GM21717 (cell line): ENCODE data around the gene GPR27.

Experiments
- ATAC-seq: cut with Tn5 transposase; IDR thresholded peaks from one replicate; pipeline ENCODE4 v1.9.1; 2021; ENCODE audit warnings: mild to moderate bottlenecking, moderate library complexity; ENCODE audit not compliant: unreplicated experiment

The GPR27 gene

GRCh38 chr3:71784201-71784913 is 30.7 kb downstream of the GPR27 start:
- no peak for ATAC-seq

- no peak for ATAC-seq
Observed at GRCh38 chr3:71784914-71785531, 31.4 kb downstream of the GPR27 start, which contains the start of gene PROK2. Gene PROK2 (minus strand): TSS chr3:71785148. CDS start chr3:71785052, 96 bp downstream.

- ATAC-seq = no peak
Observed at GRCh38 chr3:71785532-71786216, 32.0 kb downstream of the GPR27 start.

GRCh38 chr3:71786217-71786549 is 32.5 kb downstream of the GPR27 start:
- no peak for ATAC-seq

DNA sequence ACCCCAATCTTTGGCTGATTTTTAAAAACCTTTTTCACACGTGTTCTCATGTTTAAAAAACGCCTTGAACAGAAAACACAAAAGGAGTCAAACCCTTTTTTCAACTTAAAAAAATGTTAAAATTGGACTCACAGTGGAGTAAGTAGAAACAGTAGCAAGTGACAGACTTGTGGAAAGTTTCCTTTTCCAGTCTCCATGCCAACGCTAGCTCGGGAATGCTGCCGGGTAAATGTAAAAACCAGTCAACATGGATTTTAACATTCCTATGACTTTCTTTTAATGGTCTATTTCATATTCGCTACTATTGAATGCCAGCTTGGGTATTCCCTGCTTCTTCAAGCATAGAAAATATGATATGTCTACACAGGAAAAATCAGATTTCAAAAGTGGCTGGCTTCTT is 32.9 kb downstream of the GPR27 start:
- ATAC-seq = no peak

DNA sequence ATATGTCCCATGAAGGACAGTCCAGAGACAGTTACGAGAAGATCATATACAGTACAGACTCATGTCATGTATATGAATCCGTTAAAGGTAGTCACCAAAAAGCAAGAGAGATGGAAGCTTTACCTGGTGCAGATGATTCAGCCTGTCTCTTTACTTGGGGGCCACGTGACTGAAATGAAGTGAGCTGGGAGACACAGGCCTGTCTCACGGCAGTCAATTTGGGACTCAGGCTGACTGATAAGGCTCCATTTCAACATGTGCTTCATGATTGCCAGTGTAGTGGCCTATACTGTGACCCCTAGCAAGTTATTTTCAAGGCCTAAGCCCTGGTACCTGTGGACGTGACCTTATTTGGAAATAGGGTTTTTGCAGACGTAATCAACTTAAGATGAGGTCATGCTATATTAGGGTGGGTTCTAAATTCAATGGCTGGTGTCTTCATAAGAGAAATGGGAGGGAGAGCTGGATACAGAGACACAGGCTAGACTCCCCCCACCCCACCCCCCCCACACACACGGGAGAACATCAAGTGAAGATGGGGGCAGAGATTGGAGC is 34.3 kb downstream of the GPR27 start:
- no peak for ATAC-seq

GRCh38 chr3:71789922-71790321 is 36.3 kb downstream of the GPR27 start:
- ATAC-seq = no peak

GRCh38 chr3:71791634-71792033 is 38.0 kb downstream of the GPR27 start:
- ATAC-seq = no peak

GRCh38 chr3:71796290-71796689 is 42.6 kb downstream of the GPR27 start:
- no peak for ATAC-seq

DNA sequence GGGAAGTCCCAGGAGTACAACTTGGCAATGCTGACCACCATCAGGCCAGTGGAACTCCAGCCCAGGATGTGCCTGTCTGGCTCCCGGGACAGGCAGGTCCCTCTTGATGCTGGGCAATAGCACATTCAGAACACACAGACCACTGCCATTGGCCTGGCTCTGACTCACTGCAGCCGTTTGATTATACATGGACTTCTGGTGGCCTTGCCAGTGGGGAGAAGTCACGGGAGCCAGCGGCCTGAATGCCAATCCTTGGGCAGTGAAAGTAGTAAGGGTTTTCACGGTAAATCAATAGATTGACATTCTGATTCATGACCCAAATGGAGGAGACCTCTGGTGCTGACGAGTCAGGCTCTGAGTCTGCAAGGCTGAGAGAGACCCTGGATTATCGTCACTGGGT is 43.8 kb downstream of the GPR27 start:
- no peak for ATAC-seq

GRCh38 chr3:71800023-71800422 is 46.4 kb downstream of the GPR27 start:
- no peak for ATAC-seq

- no peak for ATAC-seq
Observed at GRCh38 chr3:71801986-71802385, 48.3 kb downstream of the GPR27 start.

DNA sequence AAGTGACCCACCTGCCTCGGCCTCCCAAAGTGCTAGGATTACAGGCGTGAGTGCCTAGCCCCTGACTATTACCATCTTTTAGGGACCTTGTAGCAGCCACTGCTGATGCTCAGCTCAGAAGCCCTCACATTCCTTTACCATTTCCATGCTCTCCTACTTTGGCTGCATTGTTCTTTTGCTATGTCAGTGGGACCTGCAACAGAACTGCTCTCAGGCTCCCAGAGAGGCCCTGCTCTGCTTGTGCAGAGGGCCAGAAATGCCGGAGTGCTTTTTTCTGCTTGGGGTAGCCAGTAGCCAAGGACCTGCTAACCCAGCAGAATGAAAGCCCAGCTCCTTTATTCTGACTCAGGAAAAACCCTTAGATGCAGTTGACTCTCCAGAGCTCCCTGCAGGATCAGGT is 49.6 kb downstream of the GPR27 start:
- ATAC-seq = no peak

DNA sequence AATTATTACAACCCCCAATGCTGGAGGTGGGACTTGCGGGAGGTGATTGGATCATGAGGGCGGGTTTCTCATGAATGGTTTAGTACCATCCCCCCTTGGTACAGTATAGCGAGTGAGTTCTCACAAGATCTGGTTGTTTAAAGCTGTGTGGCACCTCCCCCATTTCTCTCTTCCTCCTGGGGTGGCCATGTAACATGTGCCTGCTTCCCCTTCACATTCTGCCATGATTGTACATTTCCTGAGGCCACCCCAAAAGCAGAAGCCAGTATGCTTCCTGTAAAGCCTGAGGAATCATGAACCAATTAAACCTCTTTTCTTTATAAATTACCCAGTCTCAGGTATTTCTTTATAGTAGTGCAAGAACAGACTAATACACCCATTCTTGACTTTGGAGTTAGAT is 51.5 kb downstream of the GPR27 start:
- no peak for ATAC-seq

GRCh38 chr3:71805691-71806090 is 52.0 kb downstream of the GPR27 start:
- ATAC-seq = no peak
